HG03469 (cell line): ENCODE data around the gene MICAL3.

ENCODE experiments used
- ATAC-seq: cut with Tn5 transposase; IDR thresholded peaks from one replicate; pipeline ENCODE4 v1.9.1; 2021; ENCODE audit warnings: mild to moderate bottlenecking, moderate library complexity, moderate number of reproducible peaks; ENCODE audit not compliant: unreplicated experiment

Gene MICAL3

DNA sequence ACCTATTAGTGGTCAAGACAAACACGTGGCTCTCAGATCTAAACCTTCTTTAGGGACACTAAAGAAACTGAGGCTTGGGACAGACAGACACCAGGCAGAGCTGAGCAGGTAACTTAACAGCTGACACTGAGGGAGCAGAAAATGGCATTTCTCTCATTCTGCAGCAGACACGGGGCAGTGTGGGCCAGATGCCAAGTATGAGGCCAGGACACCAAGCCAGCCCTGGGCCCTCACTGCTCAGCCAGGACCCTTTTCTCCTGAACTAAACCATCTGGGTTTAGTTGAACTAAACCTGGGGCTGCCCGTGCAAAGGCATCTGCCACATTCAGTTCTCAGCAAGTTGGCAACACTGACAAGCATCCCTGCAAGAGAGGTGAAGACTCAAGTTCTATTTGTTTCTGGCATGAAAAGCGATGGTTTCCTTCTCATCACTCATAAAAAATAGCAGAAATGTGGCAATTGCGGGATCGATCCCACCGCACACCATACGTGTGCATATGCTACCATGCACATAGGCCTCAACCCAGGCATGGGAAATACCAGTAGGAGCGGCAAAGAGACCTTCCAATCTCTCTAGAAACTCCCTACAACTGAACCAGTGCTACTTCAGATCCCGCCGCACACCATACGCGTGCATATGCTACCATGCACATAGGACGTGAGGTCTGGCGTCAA, 150.0 kb downstream of the MICAL3 start:
- no peak for ATAC-seq

DNA sequence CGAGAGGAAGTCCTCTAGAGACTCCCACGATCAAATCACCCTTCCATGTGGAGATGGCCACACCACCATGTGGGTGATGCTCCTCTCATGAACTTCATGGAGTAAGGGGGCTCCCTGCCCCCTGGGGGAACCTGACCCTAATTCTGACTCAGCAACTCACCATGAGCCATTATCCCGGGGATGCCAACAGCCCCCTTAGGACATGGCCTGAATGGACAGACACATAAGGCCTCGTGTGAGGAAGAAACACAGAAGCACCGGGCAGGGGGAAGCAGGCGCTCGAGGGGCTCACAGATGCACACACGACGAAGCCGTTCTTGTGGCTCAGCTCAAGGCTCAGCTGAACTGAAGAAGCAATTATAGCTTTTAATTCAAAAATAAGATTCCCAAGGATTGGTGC, 150.6 kb downstream of the MICAL3 start:
- ATAC-seq: no peak

DNA sequence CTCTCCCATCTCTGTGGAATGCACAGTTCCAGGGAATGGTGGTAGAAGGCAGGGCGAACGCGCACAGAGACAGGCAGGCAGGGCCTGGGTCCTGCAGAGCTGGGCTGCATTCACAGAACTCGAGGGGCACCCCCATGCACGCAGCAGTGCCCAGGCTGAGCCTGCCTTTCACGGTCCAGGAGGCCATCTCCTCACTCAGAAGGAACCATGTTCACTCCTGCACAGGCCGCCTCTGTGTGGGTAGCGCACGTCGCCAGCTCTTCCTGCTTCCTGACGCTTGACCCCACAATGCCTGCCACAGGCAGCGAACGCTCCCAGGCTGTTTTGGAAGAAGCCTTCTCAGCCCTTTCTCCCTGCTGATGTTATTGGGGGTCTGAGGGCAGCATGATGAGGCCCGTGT, 151.2 kb downstream of the MICAL3 start:
- ATAC-seq: no peak

- ATAC-seq: no peak
Measured at GRCh38 chr22:17872471-17872870, 151.9 kb downstream of the MICAL3 start.

GRCh38 chr22:17871726-17872458, 152.5 kb downstream of the MICAL3 start:
- ATAC-seq: no peak

DNA sequence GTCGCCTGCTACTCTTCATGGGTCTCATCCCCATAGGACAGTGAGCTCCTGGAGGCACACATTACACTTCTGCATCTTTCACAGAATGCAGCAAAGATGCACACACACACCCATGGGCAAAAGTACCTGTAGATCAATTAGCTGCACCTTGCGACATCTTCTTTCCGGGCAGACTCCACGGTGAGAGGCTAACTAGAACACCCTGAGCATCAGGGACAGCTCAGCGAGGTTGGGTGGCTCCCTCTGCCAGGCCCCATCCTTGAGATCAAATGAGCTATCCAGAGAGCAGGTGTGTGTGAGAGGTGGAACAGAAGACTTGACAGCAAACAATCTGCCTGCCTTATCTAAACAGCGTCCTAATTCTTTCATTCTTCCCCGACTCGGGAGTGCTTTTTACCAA, 154.0 kb downstream of the MICAL3 start:
- ATAC-seq: no peak

DNA sequence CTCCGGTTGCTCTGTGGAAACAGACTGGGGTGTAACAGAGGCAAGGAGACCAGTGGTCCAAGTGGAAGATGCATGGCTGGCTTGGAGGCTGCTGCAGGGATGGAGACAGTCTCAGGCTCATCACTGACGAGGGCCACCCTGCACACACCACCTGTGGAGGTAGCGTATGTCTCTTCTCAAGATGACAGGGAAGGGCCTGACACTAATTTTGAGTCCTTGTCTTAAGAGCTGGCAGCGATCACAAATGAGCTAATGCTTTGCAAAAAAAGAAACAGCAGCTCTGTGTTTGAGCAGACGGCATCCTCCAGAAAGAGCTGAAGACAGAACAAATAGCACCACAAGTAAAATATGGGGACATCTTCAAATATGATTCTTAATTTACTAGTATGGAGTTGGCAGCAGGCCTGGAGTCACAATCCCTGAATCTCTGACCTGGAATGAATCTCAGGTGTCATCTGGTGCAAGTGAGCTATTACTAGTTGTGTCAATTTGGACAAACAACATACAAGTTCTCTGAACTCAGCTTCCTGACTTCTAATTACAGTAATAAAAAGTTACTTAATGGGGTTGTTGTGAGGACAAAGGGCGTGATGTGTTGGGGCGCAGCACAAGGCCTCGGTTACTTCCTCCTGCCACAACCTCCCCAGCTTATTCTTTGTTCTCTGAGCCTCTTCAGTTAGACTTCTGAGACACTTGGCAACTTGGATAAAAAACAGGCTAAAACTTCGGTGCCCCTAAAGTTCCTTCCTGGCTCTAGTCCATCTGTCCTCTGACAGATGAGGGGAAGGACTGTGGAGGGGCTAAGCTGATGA, 154.9 kb downstream of the MICAL3 start:
- ATAC-seq: no peak

DNA sequence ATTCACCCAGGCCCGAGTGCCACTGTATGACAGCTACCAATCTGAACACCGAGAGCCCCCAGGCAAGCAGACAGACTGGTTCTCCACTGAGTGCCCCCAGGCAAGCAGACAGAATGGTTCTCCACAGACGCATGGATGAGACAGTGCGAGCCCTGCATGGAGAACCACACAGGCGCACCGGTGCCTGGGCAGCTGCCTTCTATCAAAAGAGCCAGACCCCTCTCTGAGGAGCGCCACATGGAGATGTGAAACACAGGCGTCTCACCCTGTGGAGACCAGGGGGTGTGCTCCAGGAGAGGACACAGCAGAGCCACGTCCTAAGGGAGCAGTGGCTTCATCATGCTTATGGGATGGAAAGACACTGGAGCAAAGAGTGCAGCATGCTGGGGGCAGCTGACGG, 155.6 kb downstream of the MICAL3 start:
- no peak for ATAC-seq

GRCh38 chr22:17867160-17867785, 157.1 kb downstream of the MICAL3 start:
- ATAC-seq: no peak

- ATAC-seq: no peak
Measured at GRCh38 chr22:17866621-17867020, 157.7 kb downstream of the MICAL3 start.

- no peak for ATAC-seq
Measured at GRCh38 chr22:17866127-17866526, 158.2 kb downstream of the MICAL3 start.

DNA sequence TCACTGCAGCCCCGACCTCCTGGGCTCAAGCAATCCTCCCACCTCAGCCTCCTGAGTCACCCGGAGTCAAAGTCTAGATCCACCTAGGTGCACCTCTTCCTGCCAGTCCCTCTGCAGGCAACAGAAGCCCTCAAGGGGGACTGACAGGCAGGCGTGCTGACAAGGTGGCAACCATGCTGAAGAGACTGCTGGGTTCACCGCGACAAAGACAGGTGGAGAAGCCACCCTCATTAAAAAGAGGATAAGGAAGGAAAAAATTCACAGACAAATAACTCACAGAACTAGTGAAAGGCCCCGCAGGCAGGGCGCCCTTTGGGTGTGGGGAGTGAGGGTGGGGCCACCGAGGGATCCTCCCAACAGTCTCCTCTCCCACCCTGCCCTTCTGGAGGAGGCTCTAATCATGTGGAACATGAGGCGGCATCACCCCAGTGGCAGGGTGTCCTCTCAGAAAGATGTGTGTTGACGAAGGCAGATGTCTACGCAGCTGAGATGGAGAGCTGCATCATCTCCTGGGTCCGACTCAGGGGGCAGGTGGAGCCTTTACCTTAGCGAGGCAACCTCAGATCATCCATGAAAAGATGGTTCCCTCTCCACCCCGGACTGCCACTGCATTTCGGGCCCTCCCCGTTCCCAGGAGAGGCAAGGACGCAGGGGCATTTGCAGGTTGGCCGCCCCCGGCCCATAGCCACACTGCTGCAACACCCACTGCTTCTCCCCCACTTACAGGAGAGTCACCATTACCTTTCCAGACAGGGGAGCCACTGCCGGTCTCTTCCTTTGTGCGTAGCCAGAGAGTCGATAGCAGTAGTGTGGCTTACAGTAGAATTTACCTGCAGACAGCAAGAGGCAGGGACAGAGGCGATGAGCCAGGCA, 158.9 kb downstream of the MICAL3 start:
- ATAC-seq: no peak

GRCh38 chr22:17864398-17865182, 159.8 kb downstream of the MICAL3 start:
- ATAC-seq: no peak

DNA sequence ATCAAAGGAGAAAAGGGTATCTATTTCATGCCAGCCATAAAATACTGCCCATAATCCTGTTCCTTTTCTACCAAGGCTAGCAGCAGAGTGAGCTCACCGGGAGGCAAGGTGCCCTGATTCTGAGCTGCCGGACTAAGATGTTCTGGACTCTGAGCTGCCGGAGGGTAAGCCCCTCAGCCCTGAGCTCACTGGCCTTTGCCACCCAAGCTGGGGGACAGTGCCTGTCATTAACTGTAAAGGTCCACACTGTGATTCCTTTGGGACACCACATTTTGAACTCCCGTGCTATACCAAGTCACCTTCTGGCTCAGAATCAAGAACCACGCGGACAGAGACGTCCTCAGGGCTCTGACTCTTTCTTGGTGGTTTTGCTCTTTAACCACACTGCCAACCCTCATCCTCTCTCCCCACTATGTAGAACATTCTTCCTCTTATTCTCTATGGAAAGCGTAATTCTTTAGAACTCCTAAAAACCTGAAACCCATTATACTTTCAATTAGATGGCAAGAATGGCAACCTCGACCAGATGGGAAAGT, 161.6 kb downstream of the MICAL3 start:
- ATAC-seq: no peak

DNA sequence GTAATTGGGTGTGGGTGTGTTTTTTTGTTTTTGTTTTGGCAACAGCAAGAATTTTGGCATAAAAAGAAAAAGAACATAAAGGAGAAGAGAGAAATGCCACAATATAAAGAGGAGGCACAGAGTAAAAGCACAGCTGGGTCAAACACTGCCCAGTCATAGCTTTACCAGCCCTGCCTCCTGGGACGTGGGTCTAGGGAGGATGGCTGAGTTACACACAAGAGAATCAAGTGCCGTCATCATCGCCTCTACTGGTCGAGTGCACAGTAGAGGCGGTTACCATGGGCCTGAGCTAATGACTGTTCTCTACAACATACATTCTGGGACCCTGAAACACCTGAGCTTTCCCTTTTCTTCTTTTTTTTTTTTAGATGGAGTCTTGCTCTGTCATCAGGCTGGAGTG, 162.5 kb downstream of the MICAL3 start:
- ATAC-seq: no peak

GRCh38 chr22:17860220-17860965, 164.0 kb downstream of the MICAL3 start:
- no peak for ATAC-seq

DNA sequence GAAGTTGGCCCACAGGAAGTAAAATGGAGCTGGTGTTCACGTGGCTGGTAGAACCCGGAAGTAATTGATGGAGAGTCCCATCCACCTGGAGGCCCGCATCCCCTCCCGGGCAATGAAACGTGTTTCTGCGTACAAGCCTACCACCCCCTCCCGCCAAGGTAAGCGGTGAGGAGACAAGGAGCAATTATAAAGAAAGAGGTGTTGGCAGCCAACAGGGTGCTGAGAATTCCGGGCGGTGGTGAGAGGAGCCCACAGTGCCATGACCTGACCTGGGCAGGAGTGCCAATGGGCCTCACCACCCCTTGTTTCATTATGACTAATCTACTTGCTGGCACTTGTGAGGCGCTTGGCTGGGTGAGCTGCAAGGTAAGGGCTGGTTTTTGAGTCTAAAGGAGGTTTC, 166.3 kb downstream of the MICAL3 start:
- no peak for ATAC-seq

DNA sequence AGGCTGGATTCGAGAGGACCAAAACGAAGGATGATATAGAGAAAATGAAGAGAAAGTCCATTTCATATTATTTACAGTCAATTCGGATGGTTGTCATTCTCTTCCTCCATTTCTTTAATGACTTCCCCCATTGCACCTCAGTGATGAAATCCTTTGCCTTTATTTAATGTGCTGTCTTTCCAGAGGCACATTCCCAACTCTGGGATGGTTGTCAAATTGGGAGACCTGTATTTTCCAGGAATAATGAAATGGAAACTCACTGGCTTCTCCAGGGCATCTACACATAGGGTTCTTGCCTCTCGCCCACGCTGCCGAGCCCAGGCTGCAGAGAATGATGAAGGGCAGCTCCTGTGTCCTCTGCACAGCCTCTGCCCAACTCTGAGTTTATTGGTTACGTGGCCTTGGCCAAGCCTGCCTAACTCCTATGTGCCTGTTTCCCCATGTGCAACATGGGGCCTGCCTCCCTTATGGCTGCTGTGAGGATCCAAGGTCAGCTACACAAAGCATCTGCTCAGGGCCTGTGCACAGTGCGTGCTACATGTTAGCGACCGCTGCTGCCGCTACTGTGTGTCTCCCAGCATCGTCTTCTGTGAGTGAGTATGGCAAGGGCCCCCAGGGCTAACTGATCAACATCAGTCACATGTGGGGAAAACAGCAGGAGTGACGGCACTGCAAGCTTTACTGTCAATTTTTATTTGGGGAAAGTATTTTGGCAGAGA, 168.6 kb downstream of the MICAL3 start:
- ATAC-seq: no peak
